ENCODE data around the gene HLA-A. TPM values are rescaled to one million over a fixed set of nuclear protein-coding genes. Genes with fewer than 3 reads are reported as not detected.

HLA-A gene
- total RNA-seq, 2 donors from 2014 or later = 272 to 536 TPM

GRCh38 chr6:29938746-29939508 lies 3.4 kb upstream of the HLA-A start:
- no peak for DNase-seq (ENCODE audit: low spot score)
- Histone ChIP-seq H3K36me3 (no peaks in the 10 kb centered on the region), H3K27ac (no peak overlapping the region), H3K27me3 (no peaks in the 10 kb centered on the region), H3K9me3 (no peaks in the 10 kb centered on the region), H3K4me3 (no peak overlapping the region), H3K4me1 (no peaks in the 10 kb centered on the region)
- TF ChIP-seq, protein P1, sequence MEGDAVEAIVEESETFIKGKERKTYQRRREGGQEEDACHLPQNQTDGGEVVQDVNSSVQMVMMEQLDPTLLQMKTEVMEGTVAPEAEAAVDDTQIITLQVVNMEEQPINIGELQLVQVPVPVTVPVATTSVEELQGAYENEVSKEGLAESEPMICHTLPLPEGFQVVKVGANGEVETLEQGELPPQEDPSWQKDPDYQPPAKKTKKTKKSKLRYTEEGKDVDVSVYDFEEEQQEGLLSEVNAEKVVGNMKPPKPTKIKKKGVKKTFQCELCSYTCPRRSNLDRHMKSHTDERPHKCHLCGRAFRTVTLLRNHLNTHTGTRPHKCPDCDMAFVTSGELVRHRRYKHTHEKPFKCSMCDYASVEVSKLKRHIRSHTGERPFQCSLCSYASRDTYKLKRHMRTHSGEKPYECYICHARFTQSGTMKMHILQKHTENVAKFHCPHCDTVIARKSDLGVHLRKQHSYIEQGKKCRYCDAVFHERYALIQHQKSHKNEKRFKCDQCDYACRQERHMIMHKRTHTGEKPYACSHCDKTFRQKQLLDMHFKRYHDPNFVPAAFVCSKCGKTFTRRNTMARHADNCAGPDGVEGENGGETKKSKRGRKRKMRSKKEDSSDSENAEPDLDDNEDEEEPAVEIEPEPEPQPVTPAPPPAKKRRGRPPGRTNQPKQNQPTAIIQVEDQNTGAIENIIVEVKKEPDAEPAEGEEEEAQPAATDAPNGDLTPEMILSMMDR (IDR thresholded peaks at IDR 0.05) = no peak

GRCh38 chr6:29941016-29941415 lies 1.3 kb upstream of the HLA-A start:
- Histone ChIP-seq H3K36me3 (no peaks in the 10 kb centered on the region), H3K4me1 (peaks cover 0 to 4% of the 10 kb centered on the region in 2 donors), H3K9me3 (no peaks in the 10 kb centered on the region), H3K27ac (peak overlapping the region in 1 of 2 donors; percentile 90), H3K4me3 (no peak overlapping the region), H3K27me3 (no peaks in the 10 kb centered on the region)
- TF ChIP-seq, protein P1 (IDR thresholded peaks at IDR 0.05) = no peak
- no peak for DNase-seq (ENCODE audit: low spot score)

DNA sequence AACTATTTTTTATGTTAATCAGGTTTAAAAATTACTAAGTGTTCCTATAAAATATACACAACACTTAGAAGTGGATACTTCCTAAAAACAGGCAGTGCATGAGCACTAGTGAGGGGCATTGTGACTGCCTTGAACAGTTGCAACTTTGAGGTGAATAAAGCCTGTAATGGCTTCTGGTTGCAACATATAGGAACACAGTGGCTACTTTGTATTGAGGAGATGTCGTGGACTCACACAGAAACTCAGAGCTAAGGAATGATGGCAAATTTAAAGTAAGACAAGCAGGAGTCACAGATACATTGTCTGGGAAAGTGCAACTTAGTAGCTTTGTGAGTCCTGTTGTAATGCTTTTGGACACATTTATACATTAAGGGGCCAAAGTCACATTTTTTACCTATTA lies 861 bp upstream of the HLA-A start:
- Histone ChIP-seq H3K36me3 (no peaks in the 10 kb centered on the region), H3K9me3 (no peaks in the 10 kb centered on the region), H3K4me1 (peaks cover 0 to 4% of the 10 kb centered on the region in 2 donors), H3K27me3 (no peaks in the 10 kb centered on the region), H3K27ac (peak overlapping the region; percentile 86 to 90), H3K4me3 (peak overlapping the region; percentile 55 to 79)
- DNase-seq (ENCODE audit: low spot score) = no peak
- TF ChIP-seq, protein P1 (IDR thresholded peaks at IDR 0.05) = no peak

DNA sequence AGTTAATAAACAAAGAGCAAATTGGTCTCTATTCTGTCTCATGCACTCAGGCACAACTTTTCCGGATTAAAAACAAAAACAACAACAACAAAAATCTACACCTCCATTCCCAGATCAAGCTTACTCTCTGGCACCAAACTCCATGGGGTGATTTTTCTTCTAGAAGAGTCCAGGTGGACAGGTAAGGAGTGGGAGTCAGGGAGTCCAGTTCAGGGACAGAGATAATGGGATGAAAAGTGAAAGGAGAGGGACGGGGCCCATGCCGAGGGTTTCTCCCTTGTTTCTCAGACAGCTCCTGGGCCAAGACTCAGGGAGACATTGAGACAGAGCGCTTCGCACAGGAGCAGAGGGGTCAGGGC lies 437 bp upstream of the HLA-A start:
- Histone ChIP-seq H3K4me1 (peaks cover 0 to 4% of the 10 kb centered on the region in 2 donors), H3K27ac (peak overlapping the region; percentile 86 to 90), H3K27me3 (no peaks in the 10 kb centered on the region), H3K9me3 (no peaks in the 10 kb centered on the region), H3K36me3 (no peaks in the 10 kb centered on the region), H3K4me3 (peak overlapping the region; percentile 55 to 79)
- TF ChIP-seq, protein P1 (IDR thresholded peaks at IDR 0.05) = no peak
- DNase-seq (ENCODE audit: low spot score) = no peak

- Histone ChIP-seq H3K36me3 (peaks cover 9% of the 10 kb centered on the region), H3K4me3 (peak overlapping the region; percentile 55 to 79), H3K27me3 (no peaks in the 10 kb centered on the region), H3K9me3 (no peaks in the 10 kb centered on the region), H3K4me1 (peaks cover 0 to 4% of the 10 kb centered on the region in 2 donors), H3K27ac (peak overlapping the region; percentile 86 to 90)
- no peak for DNase-seq (ENCODE audit: low spot score)
- TF ChIP-seq, protein P1 (IDR thresholded peaks at IDR 0.05) = no peak
Measured at GRCh38 chr6:29943053-29943966, 978 bp downstream of the HLA-A start.
